GM10266 (cell line): ENCODE results near the gene PRR14.

Experiments
- DNase-seq: peaks from one replicate; pipeline ENCODE4 v3.0.0; 2012; ENCODE audit errors: extremely low spot score
- CTCF ChIP-seq: IDR thresholded peaks from 2 replicates; pipeline ENCODE4 v1.5.1; 2012; ENCODE audit warnings: mild to moderate bottlenecking, low read depth; ENCODE audit not compliant: control insufficient read depth, insufficient read depth; ENCODE audit errors: missing control alignments

Gene PRR14

DNA sequence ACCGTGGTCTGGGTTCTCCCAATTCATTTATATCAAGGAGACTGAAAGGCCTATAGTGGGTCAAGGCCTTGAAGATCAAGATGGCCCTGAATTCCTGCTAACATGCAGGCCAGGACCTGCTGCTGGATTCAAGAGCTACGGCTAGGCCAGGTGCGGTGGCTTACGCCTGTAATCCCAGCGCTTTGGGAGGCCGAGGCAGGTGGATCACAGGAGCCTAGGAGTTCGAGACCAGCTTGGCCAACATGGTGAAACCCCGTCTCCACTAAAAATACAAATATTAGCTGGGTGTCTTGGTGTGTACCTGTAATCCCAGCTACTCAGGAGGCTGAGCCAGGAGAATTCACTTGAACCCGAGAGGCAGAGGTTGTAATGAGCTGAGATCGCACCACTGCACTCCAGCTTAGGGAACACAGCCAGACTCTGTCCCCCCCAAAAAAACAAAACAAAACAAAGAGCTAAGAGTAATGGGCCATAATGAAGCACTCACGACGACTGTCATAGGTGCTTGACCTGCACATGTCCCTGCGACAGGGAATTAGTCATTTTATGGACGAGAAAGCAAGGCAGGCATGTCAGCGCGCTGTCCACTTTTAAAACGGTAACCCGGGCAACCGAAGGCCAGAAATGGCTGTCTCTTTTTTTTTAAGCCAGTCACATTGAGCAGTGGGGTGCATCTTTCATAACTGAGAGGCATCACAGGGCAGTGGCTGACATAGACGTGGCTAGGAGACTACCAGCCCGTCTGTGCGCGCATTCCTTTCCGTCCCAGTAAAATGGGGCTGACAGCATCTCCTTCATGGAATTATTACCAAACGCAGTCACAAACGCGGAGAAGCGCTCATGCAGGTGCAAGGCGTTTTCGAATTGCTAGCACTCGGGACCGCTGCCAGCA, 6.5 kb downstream of the PRR14 start:
- peak; percentile 3 for DNase-seq
- no peak for TF ChIP-seq CTCF

GRCh38 chr16:30657866-30658730, 7.3 kb downstream of the PRR14 start, which contains the start of gene FBRS:
Gene FBRS, plus strand, starts transcription at chr16:30658431. Its CDS starts 1,088 bp downstream, at chr16:30659519.
- peak; percentile 99 for DNase-seq
- TF ChIP-seq CTCF = peak; percentile 93

DNA sequence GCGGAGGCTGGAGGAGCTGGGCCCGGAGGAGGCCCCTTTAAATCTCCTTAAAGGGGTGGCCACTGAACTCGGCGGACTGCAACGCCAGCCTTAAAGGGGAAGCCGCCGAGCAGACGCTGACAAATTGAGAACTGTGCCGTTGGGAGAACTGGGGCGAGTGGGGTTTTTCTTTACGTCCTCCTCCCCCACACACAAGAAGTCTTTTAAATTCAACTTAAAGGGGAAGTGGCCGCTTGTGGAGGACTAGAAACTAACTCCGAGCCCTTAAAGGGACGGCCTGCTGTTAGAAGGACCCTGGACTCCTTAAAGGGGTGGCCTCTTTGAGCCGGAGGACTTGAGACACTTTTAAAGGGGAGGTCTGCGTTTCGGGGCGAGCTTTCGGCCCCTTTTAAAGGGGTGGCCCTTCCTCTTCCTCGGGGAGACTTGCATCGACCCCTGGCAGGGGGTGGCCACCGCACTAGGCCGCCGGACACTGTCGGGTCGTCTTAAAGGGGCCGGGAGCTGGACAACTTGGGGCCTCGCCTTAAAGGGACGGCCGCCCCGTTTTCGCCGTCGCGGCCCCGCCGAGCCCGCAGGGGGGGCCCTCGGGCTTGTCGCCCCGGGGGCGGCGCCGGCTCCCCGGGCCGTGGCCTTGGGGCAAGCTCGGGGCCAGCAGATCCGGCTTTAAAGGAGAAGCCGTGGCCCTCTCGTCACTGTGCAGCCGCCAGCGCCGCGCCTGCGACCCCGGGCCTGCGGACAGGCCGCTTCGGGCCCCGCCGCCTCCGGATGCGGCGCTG, 8.2 kb downstream of the PRR14 start:
- DNase-seq = peak; percentile 91
- peak; percentile 40 for TF ChIP-seq CTCF

DNA sequence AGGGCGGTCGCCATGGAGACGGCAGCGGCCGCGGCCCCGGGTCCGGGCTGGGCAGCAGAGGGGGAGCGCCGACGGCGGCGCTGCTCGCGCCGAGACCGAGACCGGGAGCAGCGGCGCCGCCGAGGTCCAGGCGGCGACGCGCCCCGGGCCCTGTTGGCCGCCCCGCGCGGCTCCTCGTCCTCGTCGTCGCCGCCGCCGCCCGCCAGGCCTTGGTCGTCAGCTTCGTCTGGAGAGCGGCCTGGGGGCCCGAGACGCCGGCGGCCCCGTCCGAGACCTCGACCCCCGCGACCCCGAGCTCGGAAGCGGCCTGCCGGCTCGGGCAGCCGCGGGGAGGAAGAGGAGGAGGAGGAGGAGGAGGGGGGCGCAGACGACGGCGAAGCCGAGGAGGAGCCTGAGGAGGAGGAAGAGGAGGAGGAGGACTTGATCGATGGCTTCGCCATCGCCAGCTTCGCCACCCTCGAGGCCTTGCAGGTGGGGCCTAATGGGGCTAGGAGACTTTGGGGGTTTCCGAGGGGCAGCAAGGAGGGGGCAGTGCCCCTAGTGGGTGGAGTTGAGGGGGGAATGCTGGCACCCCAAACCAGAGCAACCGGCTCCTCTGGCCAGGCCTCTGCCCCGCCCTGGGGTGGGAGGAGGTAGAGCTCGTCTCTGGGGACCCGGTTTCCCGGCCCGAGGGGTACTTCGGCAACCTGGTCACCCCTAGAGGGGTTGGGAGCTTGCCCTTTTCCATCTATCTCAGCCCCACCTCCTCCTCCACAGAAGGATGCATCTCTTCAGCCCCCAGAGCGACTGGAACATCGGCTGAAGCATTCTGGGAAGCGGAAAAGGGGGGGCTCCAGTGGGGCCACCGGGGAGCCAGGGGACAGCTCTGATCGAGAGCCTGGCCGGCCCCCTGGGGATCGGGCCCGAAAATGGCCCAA, 9.0 kb downstream of the PRR14 start:
- TF ChIP-seq CTCF = no peak
- DNase-seq = peak; percentile 38

DNA sequence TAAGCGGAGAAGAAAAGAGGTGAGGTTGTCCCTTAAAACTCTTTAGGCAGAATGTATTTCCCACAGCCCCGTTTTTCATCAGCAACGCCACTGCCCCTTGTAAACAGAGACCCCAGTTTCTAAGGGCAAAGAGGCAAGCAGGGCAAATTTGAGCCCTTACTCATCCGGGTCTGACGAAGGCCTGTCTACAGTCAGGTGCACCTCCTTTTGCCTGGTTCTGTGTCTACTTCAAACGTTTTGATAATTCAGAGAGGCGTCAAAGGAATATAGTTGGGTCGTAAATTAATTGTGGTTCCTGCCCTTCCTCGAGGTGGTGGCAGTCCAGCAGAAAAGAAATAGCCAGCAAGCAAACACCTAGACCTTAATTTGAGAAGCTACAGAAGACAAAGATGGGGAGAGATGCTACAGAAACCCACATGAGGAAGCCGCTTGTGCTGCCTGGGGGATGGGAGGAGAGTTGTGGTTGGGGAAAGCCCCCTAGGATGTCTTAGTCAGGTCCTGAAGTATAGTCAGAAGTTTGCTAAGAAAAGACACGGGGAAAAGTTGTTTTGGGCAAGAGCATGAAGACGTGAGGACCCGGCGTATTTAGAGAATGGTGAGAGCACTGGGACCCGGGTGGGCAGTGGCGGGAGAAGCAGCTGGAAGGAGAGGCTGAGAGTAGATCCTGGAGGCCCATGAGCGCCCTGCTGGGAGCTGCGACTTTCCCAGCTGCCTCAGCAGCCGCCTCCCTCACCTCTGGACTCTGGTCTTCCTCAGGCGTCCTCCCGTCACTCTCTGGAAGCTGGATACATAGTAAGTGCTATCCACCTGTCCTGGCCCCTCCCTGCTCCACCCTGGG, 9.9 kb downstream of the PRR14 start:
- DNase-seq = peak; percentile 86
- TF ChIP-seq CTCF = no peak
